B cell (primary cell): ENCODE data around the gene RPL19.

Experiments
- CTCF ChIP-seq: fragments of 200-600 bp; IDR thresholded peaks from one replicate; pipeline ENCODE4 v1.8.0; 2022; ENCODE audit warnings: antibody characterized with exemption, mild to moderate bottlenecking
- EZH2 ChIP-seq: IDR thresholded peaks from 2 replicates; pipeline ENCODE4 v1.6.1; 2012; ENCODE audit warnings: borderline replicate concordance, low read depth, mild to moderate bottlenecking, moderate library complexity, low read length; ENCODE audit not compliant: insufficient read depth, poor library complexity, severe bottlenecking

- no peak for TF ChIP-seq CTCF
- no peak for TF ChIP-seq EZH2
Measured at GRCh38 chr17:39236450-39236927, 36.4 kb downstream of the RPL19 start.
